GM23338 (cell line): ENCODE results near the gene COX8A. TPM values are rescaled to one million over a fixed set of nuclear protein-coding genes. Genes with fewer than 3 reads are reported as not detected.

Experiments
- ATAC-seq: fragments of 200-7000 bp; cut with Tn5 transposase; 3 replicates; pipeline ENCODE4 v1.9.1; 2020
- DNase-seq: peaks from one replicate; pipeline ENCODE4 v3.0.0-alpha.2; 2015; ENCODE audit warnings: low spot score
- H2AFZ ChIP-seq: fragments of 200-600 bp; sonication (generic); 2 replicates; pipeline ENCODE4 v1.8.0; 2016; ENCODE audit warnings: antibody characterized with exemption, mild to moderate bottlenecking, moderate library complexity
- H3F3A ChIP-seq: fragments of 200-600 bp; sonication (generic); replicated peaks from 2 replicates; pipeline ENCODE4 v1.8.0; 2017; ENCODE audit warnings: antibody characterized with exemption, mixed run types, low read depth
- H3K27ac ChIP-seq: fragments of 200-600 bp; sonication (generic); 2 replicates; pipeline ENCODE4 v1.6.1; 2016; ENCODE audit warnings: low read depth
- H3K27me3 ChIP-seq: fragments of 200-600 bp; sonication (generic); 2 replicates; pipeline ENCODE4 v1.8.0; 2016; ENCODE audit warnings: mild to moderate bottlenecking, mixed run types, moderate library complexity; ENCODE audit not compliant: insufficient read depth
- H3K36me3 ChIP-seq: fragments of 200-600 bp; sonication (generic); 2 replicates; pipeline ENCODE4 v1.8.0; 2016; ENCODE audit warnings: mild to moderate bottlenecking; ENCODE audit not compliant: insufficient read depth
- H3K4me1 ChIP-seq: fragments of 200-600 bp; sonication (generic); 2 replicates; pipeline ENCODE4 v1.8.0; 2016; ENCODE audit warnings: mild to moderate bottlenecking, moderate library complexity; ENCODE audit not compliant: insufficient read depth
- H3K4me2 ChIP-seq: fragments of 200-600 bp; sonication (generic); 2 replicates; pipeline ENCODE4 v1.7.1; 2017; ENCODE audit warnings: mixed run types
- H3K4me3 ChIP-seq: fragments of 200-600 bp; sonication (generic); 2 replicates; pipeline ENCODE4 v1.6.1; 2016; ENCODE audit warnings: mixed run types
- H3K79me2 ChIP-seq: fragments of 200-600 bp; sonication (generic); replicated peaks from 2 replicates; pipeline ENCODE4 v1.8.0; 2017; ENCODE audit warnings: mild to moderate bottlenecking; ENCODE audit not compliant: insufficient read depth
- H3K9me2 ChIP-seq: fragments of 200-600 bp; sonication (generic); 2 replicates; pipeline ENCODE4 v1.8.0; 2017; ENCODE audit not compliant: insufficient read depth
- H4K20me1 ChIP-seq: fragments of 200-600 bp; sonication (generic); replicated peaks from 2 replicates; pipeline ENCODE4 v1.8.0; 2017; ENCODE audit warnings: mild to moderate bottlenecking; ENCODE audit not compliant: insufficient read depth
- H3K27ac Mint-ChIP-seq: 2 replicates; pipeline ENCODE4 v1.8.0; 2020; ENCODE audit warnings: inconsistent platforms, mild to moderate bottlenecking, moderate library complexity, mixed read lengths
- H3K27me3 Mint-ChIP-seq: 3 replicates; pipeline ENCODE4 v1.8.0; 2022; ENCODE audit warnings: low read depth, mild to moderate bottlenecking, moderate library complexity, mixed read lengths, inconsistent platforms; ENCODE audit not compliant: insufficient read depth, poor library complexity
- H3K36me3 Mint-ChIP-seq: 3 replicates; pipeline ENCODE4 v1.8.0; 2021; ENCODE audit warnings: low read depth, mild to moderate bottlenecking, inconsistent platforms, moderate library complexity, mixed read lengths
- H3K4me1 Mint-ChIP-seq: 3 replicates; pipeline ENCODE4 v1.8.0; 2020; ENCODE audit warnings: mild to moderate bottlenecking, inconsistent platforms, mixed read lengths
- H3K4me3 Mint-ChIP-seq: 3 replicates; pipeline ENCODE4 v1.8.0; 2021; ENCODE audit warnings: moderate library complexity, mild to moderate bottlenecking, inconsistent platforms, mixed read lengths
- H3K9me3 Mint-ChIP-seq: 3 replicates; pipeline ENCODE4 v1.8.0; 2020; ENCODE audit warnings: moderate library complexity, mild to moderate bottlenecking, inconsistent platforms, mixed read lengths
- CREB1 ChIP-seq: fragments of 250-450 bp; sonication (Bioruptor Pico); IDR thresholded peaks from 2 replicates; pipeline ENCODE4 v1.5.0; 2020; ENCODE audit warnings: low read depth, mild to moderate bottlenecking, moderate library complexity
- EZH2 ChIP-seq: fragments of 200-600 bp; sonication (generic); IDR thresholded peaks from one replicate; pipeline ENCODE4 v1.8.0; 2017; ENCODE audit warnings: antibody characterized with exemption, mild to moderate bottlenecking, low read depth; ENCODE audit not compliant: unreplicated experiment
- EZH2phosphoT487 ChIP-seq: fragments of 200-600 bp; sonication (generic); IDR thresholded peaks from one replicate; pipeline ENCODE4 v1.8.1; 2018; ENCODE audit warnings: antibody characterized with exemption; ENCODE audit not compliant: unreplicated experiment
- JUNB ChIP-seq: IDR thresholded peaks from one replicate; pipeline ENCODE4 v1.6.1; 2016; ENCODE audit warnings: antibody characterized with exemption; ENCODE audit not compliant: unreplicated experiment
- NANOG ChIP-seq: IDR thresholded peaks from 2 replicates; pipeline ENCODE4 v1.6.1; 2016; ENCODE audit warnings: antibody characterized with exemption, borderline replicate concordance
- ZNF114 ChIP-seq: fragments of 250-450 bp; sonication (Bioruptor Pico); IDR thresholded peaks from 2 replicates; pipeline ENCODE4 v1.5.0; 2020; ENCODE audit warnings: mild to moderate bottlenecking, moderate library complexity
- ZNF331 ChIP-seq: fragments of 250-450 bp; sonication (Bioruptor Pico); IDR thresholded peaks from 2 replicates; pipeline ENCODE4 v1.5.0; 2020; ENCODE audit warnings: low read depth, mild to moderate bottlenecking, moderate library complexity
- polyA plus RNA-seq: library from polyadenylated mRNA; unstranded; fragments of >200 nt; fragmentation: Nextera tagmentation; extraction: Ambion mirVana; gene quantifications from 2 replicates; pipeline ENCODE4 v1.2.1, GENCODE V29; 2016
- total RNA-seq: library from RNA; depleted of rRNA; stranded (reverse); fragments of >200 nt; shearing (Covaris generic); gene quantifications from 2 replicates; pipeline ENCODE4 v1.2.3, GENCODE V29; 2014
- TF ChIP-seq, protein P1 (sequence below), 2 experiments: fragments of 200-600 bp in 1 of 2; sonication (generic) in 1 of 2; conservative IDR thresholded peaks; 2 replicates each; pipeline versions ENCODE4 v1.5.1 to v1.6.1; 2016 to 2017; ENCODE audit warnings: antibody characterized with exemption in 2 of 2, low read depth in 2 of 2, mild to moderate bottlenecking in 2 of 2, moderate library complexity in 1 of 2
- TF ChIP-seq, protein P2 (sequence below): fragments of 250-450 bp; sonication (Bioruptor Pico); IDR thresholded peaks from 2 replicates; pipeline ENCODE4 v1.5.0; 2020; ENCODE audit warnings: mild to moderate bottlenecking, moderate library complexity
- TF ChIP-seq, protein P3 (sequence below): IDR thresholded peaks from 2 replicates; pipeline ENCODE4 v1.6.1; 2016; ENCODE audit warnings: antibody characterized with exemption

The COX8A gene
- total and polyA plus RNA-seq, 2 experiments from 2014 or later = 427 to 483 TPM

DNA sequence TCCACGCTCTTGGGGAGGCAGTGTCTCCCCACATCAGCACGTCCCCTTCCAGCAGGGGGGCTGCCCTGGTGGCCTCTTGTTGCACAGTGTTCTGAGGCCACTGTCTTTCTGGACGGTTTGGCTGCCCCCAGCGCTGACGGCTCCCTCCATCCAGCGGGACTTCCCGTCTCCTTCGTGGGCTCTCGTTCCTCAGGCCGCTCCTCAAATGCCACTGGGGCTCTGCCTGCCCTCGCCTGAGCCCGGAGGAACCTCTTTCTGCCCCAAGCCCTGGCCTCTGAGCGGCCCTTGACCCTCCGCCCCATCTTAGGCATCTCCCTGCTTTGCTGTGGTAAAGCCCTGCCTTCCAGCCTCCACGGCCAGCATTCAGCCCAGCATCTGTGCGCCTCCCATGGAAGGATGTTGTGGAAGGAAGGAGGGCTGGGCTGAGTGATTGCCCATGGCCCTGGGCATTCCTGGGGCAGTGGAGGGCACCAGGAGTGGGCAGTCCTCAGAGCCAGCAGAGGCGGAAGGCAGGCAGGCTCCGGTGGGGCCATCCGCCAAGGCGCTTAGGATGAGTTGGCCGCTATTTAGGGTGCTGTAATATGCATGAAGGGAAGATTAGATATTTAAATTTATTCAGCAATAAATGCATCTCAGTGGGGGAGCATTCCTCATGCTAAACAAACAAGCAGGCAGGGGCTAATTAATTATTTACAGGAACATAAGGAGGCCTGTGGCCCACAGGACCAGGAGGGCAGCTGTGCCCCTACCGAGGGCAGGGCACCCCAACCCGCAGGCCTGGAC is 29.6 kb downstream of the COX8A start:
- Histone ChIP-seq H3K79me2 (no peaks in the 10 kb centered on the region), H3K27ac (no peak overlapping the region), H2AFZ (no peak overlapping the region), H3K4me1 (peaks cover 12% of the 10 kb centered on the region), H3F3A (peaks cover 27% of the 10 kb centered on the region), H3K4me3 (no peak overlapping the region), H3K9me2 (no peaks in the 10 kb centered on the region), H3K4me2 (no peak overlapping the region), H4K20me1 (no peaks in the 10 kb centered on the region; the same call in 1 of the 2 replicates), H3K36me3 (no peaks in the 10 kb centered on the region), H3K27me3 (peaks cover 88% of the 10 kb centered on the region)
- H3K9me3 Mint-ChIP-seq = no peaks in the 10 kb centered on the region
- no peak for DNase-seq
- no peak overlapping the region for H3K4me3 Mint-ChIP-seq
- H3K27ac Mint-ChIP-seq = no peak overlapping the region
- no peak for ATAC-seq
- H3K36me3 Mint-ChIP-seq = no peaks in the 10 kb centered on the region
- peaks cover 58% of the 10 kb centered on the region for H3K27me3 Mint-ChIP-seq
- TF ChIP-seq, protein P1, sequence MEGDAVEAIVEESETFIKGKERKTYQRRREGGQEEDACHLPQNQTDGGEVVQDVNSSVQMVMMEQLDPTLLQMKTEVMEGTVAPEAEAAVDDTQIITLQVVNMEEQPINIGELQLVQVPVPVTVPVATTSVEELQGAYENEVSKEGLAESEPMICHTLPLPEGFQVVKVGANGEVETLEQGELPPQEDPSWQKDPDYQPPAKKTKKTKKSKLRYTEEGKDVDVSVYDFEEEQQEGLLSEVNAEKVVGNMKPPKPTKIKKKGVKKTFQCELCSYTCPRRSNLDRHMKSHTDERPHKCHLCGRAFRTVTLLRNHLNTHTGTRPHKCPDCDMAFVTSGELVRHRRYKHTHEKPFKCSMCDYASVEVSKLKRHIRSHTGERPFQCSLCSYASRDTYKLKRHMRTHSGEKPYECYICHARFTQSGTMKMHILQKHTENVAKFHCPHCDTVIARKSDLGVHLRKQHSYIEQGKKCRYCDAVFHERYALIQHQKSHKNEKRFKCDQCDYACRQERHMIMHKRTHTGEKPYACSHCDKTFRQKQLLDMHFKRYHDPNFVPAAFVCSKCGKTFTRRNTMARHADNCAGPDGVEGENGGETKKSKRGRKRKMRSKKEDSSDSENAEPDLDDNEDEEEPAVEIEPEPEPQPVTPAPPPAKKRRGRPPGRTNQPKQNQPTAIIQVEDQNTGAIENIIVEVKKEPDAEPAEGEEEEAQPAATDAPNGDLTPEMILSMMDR (conservative IDR thresholded peaks at IDR 0.05; ENCODE audit: low read depth in 2 of 2) = no peak
- no peak for TF ChIP-seq NANOG
- TF ChIP-seq ZNF114 (CRISPR knock-in tag) = no peak
- no peak for TF ChIP-seq CREB1
- TF ChIP-seq EZH2 = no peak
- TF ChIP-seq JUNB = no peak
- TF ChIP-seq ZNF331 (CRISPR knock-in tag) = no peak
- no peak for TF ChIP-seq EZH2phosphoT487
- TF ChIP-seq, protein P2, sequence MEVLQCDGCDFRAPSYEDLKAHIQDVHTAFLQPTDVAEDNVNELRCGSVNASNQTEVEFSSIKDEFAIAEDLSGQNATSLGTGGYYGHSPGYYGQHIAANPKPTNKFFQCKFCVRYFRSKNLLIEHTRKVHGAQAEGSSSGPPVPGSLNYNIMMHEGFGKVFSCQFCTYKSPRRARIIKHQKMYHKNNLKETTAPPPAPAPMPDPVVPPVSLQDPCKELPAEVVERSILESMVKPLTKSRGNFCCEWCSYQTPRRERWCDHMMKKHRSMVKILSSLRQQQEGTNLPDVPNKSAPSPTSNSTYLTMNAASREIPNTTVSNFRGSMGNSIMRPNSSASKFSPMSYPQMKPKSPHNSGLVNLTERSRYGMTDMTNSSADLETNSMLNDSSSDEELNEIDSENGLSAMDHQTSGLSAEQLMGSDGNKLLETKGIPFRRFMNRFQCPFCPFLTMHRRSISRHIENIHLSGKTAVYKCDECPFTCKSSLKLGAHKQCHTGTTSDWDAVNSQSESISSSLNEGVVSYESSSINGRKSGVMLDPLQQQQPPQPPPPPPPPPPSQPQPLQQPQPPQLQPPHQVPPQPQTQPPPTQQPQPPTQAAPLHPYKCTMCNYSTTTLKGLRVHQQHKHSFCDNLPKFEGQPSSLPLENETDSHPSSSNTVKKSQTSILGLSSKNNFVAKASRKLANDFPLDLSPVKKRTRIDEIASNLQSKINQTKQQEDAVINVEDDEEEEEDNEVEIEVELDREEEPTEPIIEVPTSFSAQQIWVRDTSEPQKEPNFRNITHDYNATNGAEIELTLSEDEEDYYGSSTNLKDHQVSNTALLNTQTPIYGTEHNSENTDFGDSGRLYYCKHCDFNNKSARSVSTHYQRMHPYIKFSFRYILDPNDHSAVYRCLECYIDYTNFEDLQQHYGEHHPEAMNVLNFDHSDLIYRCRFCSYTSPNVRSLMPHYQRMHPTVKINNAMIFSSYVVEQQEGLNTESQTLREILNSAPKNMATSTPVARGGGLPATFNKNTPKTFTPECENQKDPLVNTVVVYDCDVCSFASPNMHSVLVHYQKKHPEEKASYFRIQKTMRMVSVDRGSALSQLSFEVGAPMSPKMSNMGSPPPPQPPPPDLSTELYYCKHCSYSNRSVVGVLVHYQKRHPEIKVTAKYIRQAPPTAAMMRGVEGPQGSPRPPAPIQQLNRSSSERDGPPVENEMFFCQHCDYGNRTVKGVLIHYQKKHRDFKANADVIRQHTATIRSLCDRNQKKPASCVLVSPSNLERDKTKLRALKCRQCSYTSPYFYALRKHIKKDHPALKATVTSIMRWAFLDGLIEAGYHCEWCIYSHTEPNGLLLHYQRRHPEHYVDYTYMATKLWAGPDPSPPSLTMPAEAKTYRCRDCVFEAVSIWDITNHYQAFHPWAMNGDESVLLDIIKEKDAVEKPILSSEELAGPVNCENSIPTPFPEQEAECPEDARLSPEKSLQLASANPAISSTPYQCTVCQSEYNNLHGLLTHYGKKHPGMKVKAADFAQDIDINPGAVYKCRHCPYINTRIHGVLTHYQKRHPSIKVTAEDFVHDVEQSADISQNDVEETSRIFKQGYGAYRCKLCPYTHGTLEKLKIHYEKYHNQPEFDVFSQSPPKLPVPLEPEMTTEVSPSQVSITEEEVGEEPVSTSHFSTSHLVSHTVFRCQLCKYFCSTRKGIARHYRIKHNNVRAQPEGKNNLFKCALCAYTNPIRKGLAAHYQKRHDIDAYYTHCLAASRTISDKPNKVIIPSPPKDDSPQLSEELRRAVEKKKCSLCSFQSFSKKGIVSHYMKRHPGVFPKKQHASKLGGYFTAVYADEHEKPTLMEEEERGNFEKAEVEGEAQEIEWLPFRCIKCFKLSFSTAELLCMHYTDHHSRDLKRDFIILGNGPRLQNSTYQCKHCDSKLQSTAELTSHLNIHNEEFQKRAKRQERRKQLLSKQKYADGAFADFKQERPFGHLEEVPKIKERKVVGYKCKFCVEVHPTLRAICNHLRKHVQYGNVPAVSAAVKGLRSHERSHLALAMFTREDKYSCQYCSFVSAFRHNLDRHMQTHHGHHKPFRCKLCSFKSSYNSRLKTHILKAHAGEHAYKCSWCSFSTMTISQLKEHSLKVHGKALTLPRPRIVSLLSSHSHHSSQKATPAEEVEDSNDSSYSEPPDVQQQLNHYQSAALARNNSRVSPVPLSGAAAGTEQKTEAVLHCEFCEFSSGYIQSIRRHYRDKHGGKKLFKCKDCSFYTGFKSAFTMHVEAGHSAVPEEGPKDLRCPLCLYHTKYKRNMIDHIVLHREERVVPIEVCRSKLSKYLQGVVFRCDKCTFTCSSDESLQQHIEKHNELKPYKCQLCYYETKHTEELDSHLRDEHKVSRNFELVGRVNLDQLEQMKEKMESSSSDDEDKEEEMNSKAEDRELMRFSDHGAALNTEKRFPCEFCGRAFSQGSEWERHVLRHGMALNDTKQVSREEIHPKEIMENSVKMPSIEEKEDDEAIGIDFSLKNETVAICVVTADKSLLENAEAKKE = no peak
- TF ChIP-seq, protein P3, sequence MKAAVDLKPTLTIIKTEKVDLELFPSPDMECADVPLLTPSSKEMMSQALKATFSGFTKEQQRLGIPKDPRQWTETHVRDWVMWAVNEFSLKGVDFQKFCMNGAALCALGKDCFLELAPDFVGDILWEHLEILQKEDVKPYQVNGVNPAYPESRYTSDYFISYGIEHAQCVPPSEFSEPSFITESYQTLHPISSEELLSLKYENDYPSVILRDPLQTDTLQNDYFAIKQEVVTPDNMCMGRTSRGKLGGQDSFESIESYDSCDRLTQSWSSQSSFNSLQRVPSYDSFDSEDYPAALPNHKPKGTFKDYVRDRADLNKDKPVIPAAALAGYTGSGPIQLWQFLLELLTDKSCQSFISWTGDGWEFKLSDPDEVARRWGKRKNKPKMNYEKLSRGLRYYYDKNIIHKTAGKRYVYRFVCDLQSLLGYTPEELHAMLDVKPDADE = no peak
- H3K4me1 Mint-ChIP-seq = peaks cover 23% of the 10 kb centered on the region
